Raji (cell line): Measurements from ENCODE around the gene ITGA6.

ENCODE experiments used
- POLR2A ChIP-seq: IDR thresholded peaks from 2 replicates; pipeline ENCODE4 v1.6.1; 2011; ENCODE audit warnings: low read depth, low read length, control low read depth; ENCODE audit not compliant: insufficient read depth

The ITGA6 gene

GRCh38 chr2:172465417-172466334 is 38.3 kb downstream of the ITGA6 start:
- no peak for TF ChIP-seq POLR2A

GRCh38 chr2:172467382-172467781 is 40.0 kb downstream of the ITGA6 start:
- TF ChIP-seq POLR2A: no peak

- TF ChIP-seq POLR2A: no peak
Observed at GRCh38 chr2:172470958-172471922, 43.9 kb downstream of the ITGA6 start.

GRCh38 chr2:172472446-172473033 is 45.2 kb downstream of the ITGA6 start:
- TF ChIP-seq POLR2A: no peak

GRCh38 chr2:172473167-172473566 is 45.8 kb downstream of the ITGA6 start:
- TF ChIP-seq POLR2A: no peak

GRCh38 chr2:172478353-172478752 is 51.0 kb downstream of the ITGA6 start:
- TF ChIP-seq POLR2A: no peak

- TF ChIP-seq POLR2A: no peak
Observed at GRCh38 chr2:172480301-172481218, 53.2 kb downstream of the ITGA6 start.

- no peak for TF ChIP-seq POLR2A
Observed at GRCh38 chr2:172481507-172482262, 54.3 kb downstream of the ITGA6 start.

GRCh38 chr2:172484253-172484652 is 56.9 kb downstream of the ITGA6 start:
- no peak for TF ChIP-seq POLR2A

- TF ChIP-seq POLR2A: no peak
Observed at GRCh38 chr2:172484706-172485105, 57.3 kb downstream of the ITGA6 start.

- TF ChIP-seq POLR2A: no peak
Observed at GRCh38 chr2:172488556-172488955, 61.2 kb downstream of the ITGA6 start.

GRCh38 chr2:172489681-172490080 is 62.3 kb downstream of the ITGA6 start:
- TF ChIP-seq POLR2A: no peak

GRCh38 chr2:172496160-172496608 is 68.8 kb downstream of the ITGA6 start:
- no peak for TF ChIP-seq POLR2A
